ENCODE data around the gene MBOAT2. TPM values are rescaled to one million over a fixed set of nuclear protein-coding genes. Genes with fewer than 3 reads are reported as not detected.

Gene MBOAT2
- total and polyA plus RNA-seq, 4 donors = 0.57 to 65.5 (median 3.2) TPM

DNA sequence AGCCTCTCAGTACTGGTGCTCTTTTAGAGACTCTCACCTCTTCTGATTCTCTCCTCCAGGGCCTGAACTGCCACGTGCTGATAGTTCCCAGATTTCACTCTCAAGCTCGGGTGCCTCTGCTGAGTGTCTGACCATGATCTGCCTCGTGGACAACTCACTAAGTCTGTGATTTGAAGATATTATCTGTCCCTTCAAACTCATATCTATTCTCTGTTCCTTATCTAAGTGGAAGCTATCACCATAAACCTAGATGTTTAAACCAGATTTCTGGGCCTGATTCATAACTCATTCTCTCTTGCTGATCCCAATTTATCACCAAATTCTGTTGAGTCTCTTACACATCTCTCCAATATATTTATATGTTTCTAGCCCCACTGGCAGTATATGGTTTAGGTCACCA is 136.1 kb downstream of the MBOAT2 start:
- DNase-seq (ENCODE audit: low spot score) = no peak
- 85% methylated on average over 3 of the region's 3 CpGs for WGBS

DNA sequence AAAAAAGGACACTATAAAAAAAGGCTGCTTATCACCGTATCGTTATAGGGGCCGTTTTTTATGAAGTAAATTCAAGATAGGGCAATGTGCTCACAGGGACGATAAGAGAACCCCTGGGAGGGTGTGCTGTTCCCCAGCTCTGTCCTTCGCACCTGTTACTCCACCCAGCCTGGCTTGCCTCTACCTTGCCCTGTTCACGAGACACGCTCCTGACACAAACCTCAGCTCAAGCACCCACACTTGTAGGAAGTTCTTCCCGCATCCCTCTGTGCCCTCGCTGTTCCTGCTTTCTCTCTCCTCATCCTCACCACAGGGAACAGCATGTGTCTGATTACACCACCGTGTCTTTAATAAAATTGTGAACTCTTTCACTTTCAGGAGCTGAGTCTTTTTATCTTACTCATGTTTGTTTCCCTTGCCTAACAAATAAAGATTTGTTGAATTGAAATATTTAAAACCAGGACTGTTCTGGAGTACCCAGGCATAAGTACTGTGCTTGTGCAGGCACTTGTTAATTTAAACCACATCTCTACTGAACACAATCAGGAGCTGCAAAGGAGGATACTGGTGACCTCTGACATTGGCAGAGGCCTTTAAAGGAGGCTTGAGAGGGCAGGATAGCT is 140.0 kb downstream of the MBOAT2 start:
- TF ChIP-seq JUND (IDR thresholded peaks at IDR 0.05) (no peak), FOXA2 (IDR thresholded peaks at IDR 0.05) (no peak), FOXA1 (IDR thresholded peaks at IDR 0.05) (no peak), RXRA (IDR thresholded peaks at IDR 0.05) (no peak), EGR1 (IDR thresholded peaks at IDR 0.05; ENCODE audit: low read depth in 2 of 2) (no peak), HNF4G (IDR thresholded peaks at IDR 0.05) (no peak), NR2F2 (IDR thresholded peaks at IDR 0.05) (no peak)
- TF ChIP-seq, protein P1, sequence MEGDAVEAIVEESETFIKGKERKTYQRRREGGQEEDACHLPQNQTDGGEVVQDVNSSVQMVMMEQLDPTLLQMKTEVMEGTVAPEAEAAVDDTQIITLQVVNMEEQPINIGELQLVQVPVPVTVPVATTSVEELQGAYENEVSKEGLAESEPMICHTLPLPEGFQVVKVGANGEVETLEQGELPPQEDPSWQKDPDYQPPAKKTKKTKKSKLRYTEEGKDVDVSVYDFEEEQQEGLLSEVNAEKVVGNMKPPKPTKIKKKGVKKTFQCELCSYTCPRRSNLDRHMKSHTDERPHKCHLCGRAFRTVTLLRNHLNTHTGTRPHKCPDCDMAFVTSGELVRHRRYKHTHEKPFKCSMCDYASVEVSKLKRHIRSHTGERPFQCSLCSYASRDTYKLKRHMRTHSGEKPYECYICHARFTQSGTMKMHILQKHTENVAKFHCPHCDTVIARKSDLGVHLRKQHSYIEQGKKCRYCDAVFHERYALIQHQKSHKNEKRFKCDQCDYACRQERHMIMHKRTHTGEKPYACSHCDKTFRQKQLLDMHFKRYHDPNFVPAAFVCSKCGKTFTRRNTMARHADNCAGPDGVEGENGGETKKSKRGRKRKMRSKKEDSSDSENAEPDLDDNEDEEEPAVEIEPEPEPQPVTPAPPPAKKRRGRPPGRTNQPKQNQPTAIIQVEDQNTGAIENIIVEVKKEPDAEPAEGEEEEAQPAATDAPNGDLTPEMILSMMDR (IDR thresholded peaks at IDR 0.05; ENCODE audit: low read depth, low read length, missing input control) = no peak
- TF ChIP-seq, protein P2, sequence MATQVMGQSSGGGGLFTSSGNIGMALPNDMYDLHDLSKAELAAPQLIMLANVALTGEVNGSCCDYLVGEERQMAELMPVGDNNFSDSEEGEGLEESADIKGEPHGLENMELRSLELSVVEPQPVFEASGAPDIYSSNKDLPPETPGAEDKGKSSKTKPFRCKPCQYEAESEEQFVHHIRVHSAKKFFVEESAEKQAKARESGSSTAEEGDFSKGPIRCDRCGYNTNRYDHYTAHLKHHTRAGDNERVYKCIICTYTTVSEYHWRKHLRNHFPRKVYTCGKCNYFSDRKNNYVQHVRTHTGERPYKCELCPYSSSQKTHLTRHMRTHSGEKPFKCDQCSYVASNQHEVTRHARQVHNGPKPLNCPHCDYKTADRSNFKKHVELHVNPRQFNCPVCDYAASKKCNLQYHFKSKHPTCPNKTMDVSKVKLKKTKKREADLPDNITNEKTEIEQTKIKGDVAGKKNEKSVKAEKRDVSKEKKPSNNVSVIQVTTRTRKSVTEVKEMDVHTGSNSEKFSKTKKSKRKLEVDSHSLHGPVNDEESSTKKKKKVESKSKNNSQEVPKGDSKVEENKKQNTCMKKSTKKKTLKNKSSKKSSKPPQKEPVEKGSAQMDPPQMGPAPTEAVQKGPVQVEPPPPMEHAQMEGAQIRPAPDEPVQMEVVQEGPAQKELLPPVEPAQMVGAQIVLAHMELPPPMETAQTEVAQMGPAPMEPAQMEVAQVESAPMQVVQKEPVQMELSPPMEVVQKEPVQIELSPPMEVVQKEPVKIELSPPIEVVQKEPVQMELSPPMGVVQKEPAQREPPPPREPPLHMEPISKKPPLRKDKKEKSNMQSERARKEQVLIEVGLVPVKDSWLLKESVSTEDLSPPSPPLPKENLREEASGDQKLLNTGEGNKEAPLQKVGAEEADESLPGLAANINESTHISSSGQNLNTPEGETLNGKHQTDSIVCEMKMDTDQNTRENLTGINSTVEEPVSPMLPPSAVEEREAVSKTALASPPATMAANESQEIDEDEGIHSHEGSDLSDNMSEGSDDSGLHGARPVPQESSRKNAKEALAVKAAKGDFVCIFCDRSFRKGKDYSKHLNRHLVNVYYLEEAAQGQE (IDR thresholded peaks at IDR 0.05) = no peak
- TF ChIP-seq, protein P3, sequence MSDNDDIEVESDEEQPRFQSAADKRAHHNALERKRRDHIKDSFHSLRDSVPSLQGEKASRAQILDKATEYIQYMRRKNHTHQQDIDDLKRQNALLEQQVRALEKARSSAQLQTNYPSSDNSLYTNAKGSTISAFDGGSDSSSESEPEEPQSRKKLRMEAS (IDR thresholded peaks at IDR 0.05) = no peak
- TF ChIP-seq, protein P4, sequence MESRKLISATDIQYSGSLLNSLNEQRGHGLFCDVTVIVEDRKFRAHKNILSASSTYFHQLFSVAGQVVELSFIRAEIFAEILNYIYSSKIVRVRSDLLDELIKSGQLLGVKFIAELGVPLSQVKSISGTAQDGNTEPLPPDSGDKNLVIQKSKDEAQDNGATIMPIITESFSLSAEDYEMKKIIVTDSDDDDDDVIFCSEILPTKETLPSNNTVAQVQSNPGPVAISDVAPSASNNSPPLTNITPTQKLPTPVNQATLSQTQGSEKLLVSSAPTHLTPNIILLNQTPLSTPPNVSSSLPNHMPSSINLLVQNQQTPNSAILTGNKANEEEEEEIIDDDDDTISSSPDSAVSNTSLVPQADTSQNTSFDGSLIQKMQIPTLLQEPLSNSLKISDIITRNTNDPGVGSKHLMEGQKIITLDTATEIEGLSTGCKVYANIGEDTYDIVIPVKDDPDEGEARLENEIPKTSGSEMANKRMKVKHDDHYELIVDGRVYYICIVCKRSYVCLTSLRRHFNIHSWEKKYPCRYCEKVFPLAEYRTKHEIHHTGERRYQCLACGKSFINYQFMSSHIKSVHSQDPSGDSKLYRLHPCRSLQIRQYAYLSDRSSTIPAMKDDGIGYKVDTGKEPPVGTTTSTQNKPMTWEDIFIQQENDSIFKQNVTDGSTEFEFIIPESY (IDR thresholded peaks at IDR 0.05) = no peak
- DNase-seq (ENCODE audit: low spot score) = no peak
- no peak overlapping the region for H3K4me3 ChIP-seq (ENCODE audit: low read depth in 1 of 3, low read length in 3 of 3)
- no peaks in the 10 kb centered on the region for H3K27me3 ChIP-seq (ENCODE audit: control insufficient read depth in 4 of 4, insufficient read depth in 4 of 4, low read length in 3 of 4)
- 86% methylated on average over 10 of the region's 10 CpGs for WGBS
- no peak overlapping the region for H3K9ac ChIP-seq (ENCODE audit: low read depth in 1 of 2, low read length in 2 of 2)
- no peaks in the 10 kb centered on the region for H3K9me3 ChIP-seq (ENCODE audit: control insufficient read depth in 4 of 4, low read length in 3 of 4)
- no peaks in the 10 kb centered on the region for H3K4me1 ChIP-seq (ENCODE audit: control insufficient read depth in 4 of 4, insufficient read depth in 4 of 4, low read length in 3 of 4)
- no peaks in the 10 kb centered on the region for H3K36me3 ChIP-seq (ENCODE audit: control insufficient read depth in 4 of 4, insufficient read depth in 3 of 4, low read depth in 1 of 4, low read length in 3 of 4)
- H3K27ac ChIP-seq (ENCODE audit: low read depth in 1 of 2, low read length in 2 of 2) = no peak overlapping the region

More for the DNA sequence above, 136.1 kb downstream of the MBOAT2 start:
- H3K36me3 ChIP-seq (ENCODE audit: control insufficient read depth in 4 of 4, insufficient read depth in 3 of 4, low read depth in 1 of 4, low read length in 3 of 4) = no peaks in the 10 kb centered on the region
- TF ChIP-seq TAF1 (conservative IDR thresholded peaks at IDR 0.05) (no peak), GABPA (IDR thresholded peaks at IDR 0.05 in 1 of 2, conservative IDR thresholded peaks at IDR 0.05 in 1 of 2) (no peak), JUND (IDR thresholded peaks at IDR 0.05) (no peak), HNF4A (conservative IDR thresholded peaks at IDR 0.05) (no peak), FOXA1 (IDR thresholded peaks at IDR 0.05) (no peak), EGR1 (IDR thresholded peaks at IDR 0.05; ENCODE audit: low read depth in 2 of 2) (no peak)
- TF ChIP-seq, protein P4 (IDR thresholded peaks at IDR 0.05) = no peak
- TF ChIP-seq, protein P5, sequence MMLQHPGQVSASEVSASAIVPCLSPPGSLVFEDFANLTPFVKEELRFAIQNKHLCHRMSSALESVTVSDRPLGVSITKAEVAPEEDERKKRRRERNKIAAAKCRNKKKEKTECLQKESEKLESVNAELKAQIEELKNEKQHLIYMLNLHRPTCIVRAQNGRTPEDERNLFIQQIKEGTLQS (IDR thresholded peaks at IDR 0.05) = no peak
- TF ChIP-seq, protein P2 (IDR thresholded peaks at IDR 0.05) = no peak
- no peaks in the 10 kb centered on the region for H3K9me3 ChIP-seq (ENCODE audit: control insufficient read depth in 4 of 4, low read length in 3 of 4)
- no peaks in the 10 kb centered on the region for H3K4me1 ChIP-seq (ENCODE audit: control insufficient read depth in 4 of 4, insufficient read depth in 4 of 4, low read length in 3 of 4)
- H3K9ac ChIP-seq (ENCODE audit: low read depth in 1 of 2, low read length in 2 of 2) = no peak overlapping the region
- H3K27ac ChIP-seq (ENCODE audit: low read depth in 1 of 2, low read length in 2 of 2) = no peak overlapping the region
- H3K4me3 ChIP-seq (ENCODE audit: low read depth in 1 of 3, low read length in 3 of 3) = no peak overlapping the region
- no peaks in the 10 kb centered on the region for H3K27me3 ChIP-seq (ENCODE audit: control insufficient read depth in 4 of 4, insufficient read depth in 4 of 4, low read length in 3 of 4)
